ENCODE data around the gene TIGD6.

Gene TIGD6

GRCh38 chr5:149961957-149962409, 38.5 kb downstream of the TIGD6 start:
- TF ChIP-seq YY1 (IDR thresholded peaks at IDR 0.05; ENCODE audit: low read depth) (no peak), RAD21 (IDR thresholded peaks at IDR 0.05; ENCODE audit: low read depth) (peak; percentile 73), NFIC (IDR thresholded peaks at IDR 0.05) (no peak)

DNA sequence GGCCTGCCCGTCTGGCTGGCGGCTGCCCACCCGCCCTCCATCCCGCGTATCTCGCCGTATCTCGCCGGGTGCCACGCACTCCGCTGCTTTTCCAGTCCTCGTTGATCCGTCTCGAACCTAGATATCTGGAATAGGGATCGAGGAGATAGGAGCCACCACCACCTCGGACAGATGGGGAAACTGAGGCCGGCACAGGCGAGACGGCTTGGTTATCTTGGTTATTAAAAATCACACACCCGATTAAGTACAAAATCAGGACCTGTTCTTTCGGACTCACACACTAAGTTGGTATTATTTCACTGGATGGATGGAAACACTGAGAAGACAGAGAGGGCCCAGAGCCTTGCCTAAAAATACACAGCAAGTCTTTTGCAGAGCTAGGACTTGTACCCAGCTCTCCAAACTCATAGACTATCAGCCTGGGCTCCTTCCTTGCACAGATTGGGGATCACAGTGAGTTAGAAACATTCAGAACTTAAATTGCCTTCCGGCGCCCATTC, 39.2 kb downstream of the TIGD6 start:
- TF ChIP-seq CREB1 (IDR thresholded peaks at IDR 0.05; ENCODE audit: low read depth) (no peak), NFIC (IDR thresholded peaks at IDR 0.05) (no peak), TCF12 (IDR thresholded peaks at IDR 0.05; ENCODE audit: low read depth) (no peak), REST (IDR thresholded peaks at IDR 0.05; ENCODE audit: low read depth) (no peak), YY1 (IDR thresholded peaks at IDR 0.05; ENCODE audit: low read depth) (no peak), CEBPB (IDR thresholded peaks at IDR 0.05) (no peak), RAD21 (IDR thresholded peaks at IDR 0.05; ENCODE audit: low read depth) (no peak), TAF1 (IDR thresholded peaks at IDR 0.05; ENCODE audit: low read depth) (no peak), TEAD4 (IDR thresholded peaks at IDR 0.05) (no peak), EGR1 (IDR thresholded peaks at IDR 0.05) (no peak), FOXM1 (IDR thresholded peaks at IDR 0.05; ENCODE audit: borderline replicate concordance, low read depth) (no peak), ZBTB7A (IDR thresholded peaks at IDR 0.05; ENCODE audit: low read depth) (no peak; the same call in 1 of the 2 replicates), EP300 (IDR thresholded peaks at IDR 0.05; ENCODE audit: borderline replicate concordance) (no peak), MAX (IDR thresholded peaks at IDR 0.05) (no peak)
- TF ChIP-seq, protein P1, sequence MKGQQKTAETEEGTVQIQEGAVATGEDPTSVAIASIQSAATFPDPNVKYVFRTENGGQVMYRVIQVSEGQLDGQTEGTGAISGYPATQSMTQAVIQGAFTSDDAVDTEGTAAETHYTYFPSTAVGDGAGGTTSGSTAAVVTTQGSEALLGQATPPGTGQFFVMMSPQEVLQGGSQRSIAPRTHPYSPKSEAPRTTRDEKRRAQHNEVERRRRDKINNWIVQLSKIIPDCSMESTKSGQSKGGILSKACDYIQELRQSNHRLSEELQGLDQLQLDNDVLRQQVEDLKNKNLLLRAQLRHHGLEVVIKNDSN (IDR thresholded peaks at IDR 0.05): no peak

DNA sequence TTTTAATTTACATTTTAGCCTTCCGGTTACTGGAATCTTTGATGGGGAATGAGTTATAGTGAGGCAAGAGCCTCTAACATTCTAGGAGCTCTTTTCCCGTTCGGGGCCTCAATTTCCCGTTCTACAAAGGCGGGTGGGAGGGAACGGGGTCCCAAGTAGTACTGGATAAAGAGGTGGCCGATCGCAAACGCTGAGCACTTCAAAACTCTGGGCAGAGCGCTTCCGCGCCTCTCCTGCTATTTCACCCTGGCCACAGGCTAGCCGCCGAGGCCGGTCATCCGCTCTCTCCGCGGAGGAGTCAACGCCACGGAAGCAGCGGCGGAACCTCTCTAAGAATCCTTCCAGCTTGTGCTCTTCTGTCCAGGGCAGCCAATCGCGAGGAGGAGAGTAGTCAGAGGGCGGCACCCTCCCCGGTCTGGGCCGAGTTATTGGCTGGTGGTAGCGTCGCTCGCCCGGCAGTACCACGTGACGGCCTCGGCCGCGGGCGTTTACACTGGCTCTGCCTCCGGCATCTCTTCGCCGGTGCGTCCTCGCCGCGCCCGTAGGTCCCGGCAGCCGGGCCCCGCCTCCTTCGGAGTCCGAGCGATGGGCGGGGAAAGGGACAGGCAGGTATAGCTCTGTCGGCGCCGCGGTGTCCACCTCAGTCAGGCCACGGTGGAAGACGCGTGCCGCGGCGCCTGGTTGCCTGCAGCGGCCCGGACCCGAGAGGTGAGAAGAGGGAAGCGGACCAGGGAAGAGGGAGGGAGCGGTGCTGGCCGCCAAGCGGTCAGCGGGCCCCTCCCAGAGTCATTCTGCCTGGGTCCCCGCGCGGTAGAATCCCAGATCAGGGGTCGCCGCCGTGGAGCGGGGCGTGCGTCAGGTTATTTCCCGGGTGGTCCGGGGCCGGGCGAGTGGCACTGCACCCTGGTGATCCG, 39.9 kb downstream of the TIGD6 start, which contains the start of gene SLC26A2:
TSS of gene SLC26A2 (plus strand) at position 487 of the 914 bp plus-strand sequence. CDS start 16,895 bp downstream, outside the sequence.
- TF ChIP-seq MAX (IDR thresholded peaks at IDR 0.05) (peak; percentile 94), REST (IDR thresholded peaks at IDR 0.05; ENCODE audit: low read depth) (no peak), CREB1 (IDR thresholded peaks at IDR 0.05; ENCODE audit: low read depth) (no peak), EP300 (IDR thresholded peaks at IDR 0.05; ENCODE audit: borderline replicate concordance) (peak; percentile 28; the same call in 1 of the 2 replicates), NFIC (IDR thresholded peaks at IDR 0.05) (peak; percentile 13; the same call in 1 of the 2 replicates), CEBPB (IDR thresholded peaks at IDR 0.05) (no peak), ZBTB7A (IDR thresholded peaks at IDR 0.05; ENCODE audit: low read depth) (0 out of 2 replicates have a peak, but pooled peaks have one; percentile 35), FOXM1 (IDR thresholded peaks at IDR 0.05; ENCODE audit: borderline replicate concordance, low read depth) (no peak), TEAD4 (IDR thresholded peaks at IDR 0.05) (no peak; the same call in 1 of the 2 replicates), TCF12 (IDR thresholded peaks at IDR 0.05; ENCODE audit: low read depth) (peak; percentile 23; the same call in 1 of the 2 replicates), RAD21 (IDR thresholded peaks at IDR 0.05; ENCODE audit: low read depth) (no peak), EGR1 (IDR thresholded peaks at IDR 0.05) (no peak), TAF1 (IDR thresholded peaks at IDR 0.05; ENCODE audit: low read depth) (peak; percentile 71; the same call in 1 of the 2 replicates), YY1 (IDR thresholded peaks at IDR 0.05; ENCODE audit: low read depth) (no peak)
- TF ChIP-seq, protein P1 (IDR thresholded peaks at IDR 0.05): peak; percentile 99

GRCh38 chr5:149959406-149960236, 40.8 kb downstream of the TIGD6 start:
- TF ChIP-seq EGR1 (IDR thresholded peaks at IDR 0.05) (no peak), RAD21 (IDR thresholded peaks at IDR 0.05; ENCODE audit: low read depth) (peak; percentile 29; the same call in 1 of the 2 replicates)

GRCh38 chr5:149957855-149958254, 42.6 kb downstream of the TIGD6 start:
- TF ChIP-seq TCF12 (IDR thresholded peaks at IDR 0.05; ENCODE audit: low read depth): 0 out of 2 replicates have a peak, but pooled peaks have one; percentile 27
- no peak for TF ChIP-seq CEBPB (IDR thresholded peaks at IDR 0.05)
- TF ChIP-seq EP300 (IDR thresholded peaks at IDR 0.05; ENCODE audit: borderline replicate concordance): peak; percentile 67; the same call in 1 of the 2 replicates
- peak; percentile 13; the same call in 1 of the 2 replicates for TF ChIP-seq YY1 (IDR thresholded peaks at IDR 0.05; ENCODE audit: low read depth)
- TF ChIP-seq FOXM1 (IDR thresholded peaks at IDR 0.05; ENCODE audit: borderline replicate concordance, low read depth): no peak
- TF ChIP-seq TEAD4 (IDR thresholded peaks at IDR 0.05): 0 out of 2 replicates have a peak, but pooled peaks have one; percentile 23
